DOHH2 (cell line): ENCODE results near the gene RAD51B.
A peak's percentile ranks its signal among the peaks of the same experiment; 100 is the strongest.

ENCODE experiments used
- H3F3A ChIP-seq: fragments of 200-600 bp; sonication (generic), shearing (Covaris generic); 2 replicates; pipeline ENCODE4 v1.6.0; 2016; ENCODE audit warnings: antibody characterized with exemption, mild to moderate bottlenecking; ENCODE audit not compliant: control insufficient read depth, insufficient read depth
- H3K27ac ChIP-seq: fragments of 200-600 bp; sonication (generic); 2 replicates; pipeline ENCODE4 v1.5.1; 2014; ENCODE audit warnings: low read depth, mild to moderate bottlenecking, low read length, moderate library complexity
- H3K27me3 ChIP-seq: fragments of 200-600 bp; sonication (generic); 2 replicates; pipeline ENCODE4 v1.6.1; 2014; ENCODE audit warnings: mild to moderate bottlenecking, low read length, mixed read lengths; ENCODE audit not compliant: control insufficient read depth
- H3K36me3 ChIP-seq: fragments of 200-600 bp; sonication (generic); 2 replicates; pipeline ENCODE4 v1.6.1; 2014; ENCODE audit warnings: mild to moderate bottlenecking, low read length, moderate library complexity, mixed read lengths; ENCODE audit not compliant: control insufficient read depth
- H3K4me1 ChIP-seq: fragments of 200-600 bp; sonication (generic); 2 replicates; pipeline ENCODE4 v1.6.1; 2014; ENCODE audit warnings: mild to moderate bottlenecking, low read length, mixed read lengths; ENCODE audit not compliant: control insufficient read depth
- H3K4me2 ChIP-seq: fragments of 200-600 bp; sonication (generic); 2 replicates; pipeline ENCODE4 v1.6.0; 2014; ENCODE audit warnings: mild to moderate bottlenecking, low read length, moderate library complexity
- H3K4me3 ChIP-seq: fragments of 200-600 bp; sonication (generic); 2 replicates; pipeline ENCODE4 v1.5.1; 2014; ENCODE audit warnings: mild to moderate bottlenecking, low read length, mixed read lengths
- H3K79me2 ChIP-seq: fragments of 200-600 bp; sonication (generic); 2 replicates; pipeline ENCODE4 v1.6.1; 2014; ENCODE audit warnings: mild to moderate bottlenecking, low read length, mixed read lengths; ENCODE audit not compliant: control insufficient read depth
- H3K9me2 ChIP-seq: fragments of 200-600 bp; sonication (generic); replicated peaks from 2 replicates; pipeline ENCODE4 v1.6.1; 2014; ENCODE audit warnings: mild to moderate bottlenecking, low read length, mixed read lengths; ENCODE audit not compliant: control insufficient read depth
- H3K9me3 ChIP-seq: fragments of 200-600 bp; sonication (generic); 2 replicates; pipeline ENCODE4 v1.6.1; 2014; ENCODE audit warnings: antibody characterized with exemption, low read length, mixed read lengths; ENCODE audit not compliant: control insufficient read depth, insufficient read depth
- H4K20me1 ChIP-seq: fragments of 200-600 bp; sonication (generic); 2 replicates; pipeline ENCODE4 v1.6.0; 2014; ENCODE audit warnings: low read depth, mild to moderate bottlenecking, antibody characterized with exemption, low read length, moderate library complexity; ENCODE audit not compliant: control insufficient read depth, insufficient read depth
- CTCF ChIP-seq: fragments of 200-600 bp; sonication (generic); IDR thresholded peaks from one replicate; pipeline ENCODE4 v1.5.1; 2014; ENCODE audit warnings: antibody characterized with exemption, mild to moderate bottlenecking, low read depth, low read length; ENCODE audit not compliant: poor library complexity, severe bottlenecking
- EZH2phosphoT487 ChIP-seq: fragments of 200-600 bp; sonication (generic); IDR thresholded peaks from 2 replicates; pipeline ENCODE4 v1.6.1; 2017; ENCODE audit warnings: borderline replicate concordance, mild to moderate bottlenecking, antibody characterized with exemption, low read length, moderate library complexity, mixed read lengths

Gene RAD51B

GRCh38 chr14:68305738-68306137 lies 486.2 kb downstream of the RAD51B start:
- Histone ChIP-seq H3K4me1 (peaks cover 60% of the 10 kb centered on the region), H4K20me1 (no peaks in the 10 kb centered on the region), H3K79me2 (no peaks in the 10 kb centered on the region; the same call in 1 of the 2 replicates), H3F3A (peaks cover 6% of the 10 kb centered on the region; the same call in 1 of the 2 replicates), H3K9me3 (no peaks in the 10 kb centered on the region), H3K4me2 (peak overlapping the region; percentile 69), H3K9me2 (no peaks in the 10 kb centered on the region), H3K36me3 (peaks cover 3% of the 10 kb centered on the region; the same call in 1 of the 2 replicates), H3K27ac (peak overlapping the region; percentile 63), H3K27me3 (no peaks in the 10 kb centered on the region), H3K4me3 (peak overlapping the region; percentile 48)
- TF ChIP-seq CTCF = no peak
- TF ChIP-seq EZH2phosphoT487 = no peak

GRCh38 chr14:68306265-68306933 lies 486.8 kb downstream of the RAD51B start:
- Histone ChIP-seq H3K9me2 (no peaks in the 10 kb centered on the region), H3K79me2 (no peaks in the 10 kb centered on the region; the same call in 1 of the 2 replicates), H3K4me1 (peaks cover 60% of the 10 kb centered on the region), H3K4me2 (peak overlapping the region; percentile 69), H3F3A (peaks cover 6% of the 10 kb centered on the region; the same call in 1 of the 2 replicates), H3K27me3 (no peaks in the 10 kb centered on the region), H3K9me3 (no peaks in the 10 kb centered on the region), H4K20me1 (no peaks in the 10 kb centered on the region), H3K4me3 (peak overlapping the region; percentile 48), H3K36me3 (peaks cover 3% of the 10 kb centered on the region; the same call in 1 of the 2 replicates), H3K27ac (peak overlapping the region; percentile 63)
- TF ChIP-seq CTCF (no peak), EZH2phosphoT487 (no peak)

- Histone ChIP-seq H3K36me3 (peaks cover 1% of the 10 kb centered on the region; the same call in 1 of the 2 replicates), H4K20me1 (no peaks in the 10 kb centered on the region), H3K4me3 (peak overlapping the region; percentile 48), H3K4me2 (peak overlapping the region; percentile 69), H3F3A (peaks cover 6% of the 10 kb centered on the region; the same call in 1 of the 2 replicates), H3K27me3 (no peaks in the 10 kb centered on the region), H3K4me1 (peaks cover 60% of the 10 kb centered on the region), H3K27ac (peak overlapping the region; percentile 63), H3K9me2 (no peaks in the 10 kb centered on the region), H3K79me2 (no peaks in the 10 kb centered on the region; the same call in 1 of the 2 replicates), H3K9me3 (no peaks in the 10 kb centered on the region)
- TF ChIP-seq CTCF (no peak), EZH2phosphoT487 (no peak)
Observed at GRCh38 chr14:68306934-68307789, 487.6 kb downstream of the RAD51B start.
